ENCODE measurements around the gene PLAC1. TPM values are rescaled to one million over a fixed set of nuclear protein-coding genes. Genes with fewer than 3 reads are reported as not detected.

Gene PLAC1
- total RNA-seq, 1 experiment from 2014 or later, result not detected

GRCh38 chrX:134688031-134688823, 30.0 kb upstream of the PLAC1 start:
- ChIA-PET CTCF (interaction anchor here (0.5 to 1.4 kb wide), 2 partner anchors 17 to 76 kb away, joined by 3 read pairs; no protein-coding TSS in a partner anchor), POLR2A (no interaction called here)
- DNase-seq (ENCODE audit: low spot score) (no peak), ATAC-seq (no peak)
- Mint-ChIP-seq H3K27ac (no peak overlapping the region), H3K4me3 (no peak overlapping the region), H3K36me3 (no peaks in the 10 kb centered on the region), H3K9me3 (no peaks in the 10 kb centered on the region), H3K4me1 (peaks cover 19% of the 10 kb centered on the region), H3K27me3 (ENCODE audit: low read depth) (no peaks in the 10 kb centered on the region)
- TF ChIP-seq HMGXB4 (CRISPR knock-in tag; IDR thresholded peaks at IDR 0.05) (no peak), E2F5 (CRISPR knock-in tag; IDR thresholded peaks at IDR 0.05) (no peak), SP1 (CRISPR knock-in tag; conservative IDR thresholded peaks at IDR 0.05) (no peak), AFF4 (CRISPR knock-in tag; IDR thresholded peaks at IDR 0.05; ENCODE audit: borderline replicate concordance) (no peak), EMX1 (CRISPR knock-in tag; IDR thresholded peaks at IDR 0.05) (no peak)

GRCh38 chrX:134685668-134686067, 27.4 kb upstream of the PLAC1 start:
- CTCF ChIA-PET, result interaction anchor here (0.6 kb wide), 1 partner anchor 75 kb away, joined by 5 read pairs; no protein-coding TSS in a partner anchor

More at GRCh38 chrX:134685668-134686067, 27.4 kb upstream of the PLAC1 start:
- no peak for TF ChIP-seq HMGA2 (CRISPR knock-in tag; IDR thresholded peaks at IDR 0.05)
- no peak for TF ChIP-seq ESRRA (CRISPR knock-in tag; IDR thresholded peaks at IDR 0.05; ENCODE audit: borderline replicate concordance)
- no peak for TF ChIP-seq NR3C1 (CRISPR knock-in tag; conservative IDR thresholded peaks at IDR 0.05; ENCODE audit: low read depth)
- TF ChIP-seq GTF2I (CRISPR knock-in tag; conservative IDR thresholded peaks at IDR 0.05), result no peak
- no peak for TF ChIP-seq ZNF671 (CRISPR knock-in tag; IDR thresholded peaks at IDR 0.05)
- no peak for TF ChIP-seq ATF1 (CRISPR knock-in tag; IDR thresholded peaks at IDR 0.05)
- TF ChIP-seq E2F1 (CRISPR knock-in tag; IDR thresholded peaks at IDR 0.05), result no peak
- TF ChIP-seq ZNF232 (CRISPR knock-in tag; IDR thresholded peaks at IDR 0.05), result no peak
- no peak for TF ChIP-seq ZNF532 (CRISPR knock-in tag; IDR thresholded peaks at IDR 0.05; ENCODE audit: borderline replicate concordance)
- no peak for TF ChIP-seq RORB (CRISPR knock-in tag; IDR thresholded peaks at IDR 0.05)
- no peak for TF ChIP-seq KAT7 (CRISPR knock-in tag; IDR thresholded peaks at IDR 0.05; ENCODE audit: borderline replicate concordance)
- TF ChIP-seq JAZF1 (CRISPR knock-in tag; IDR thresholded peaks at IDR 0.05), result no peak
- no peak for TF ChIP-seq CREB1 (CRISPR knock-in tag; IDR thresholded peaks at IDR 0.05)
- no peak for TF ChIP-seq GRHL2 (CRISPR knock-in tag; IDR thresholded peaks at IDR 0.05; ENCODE audit: insufficient replicate concordance, severe bottlenecking)
- no peak for TF ChIP-seq ZNF281 (CRISPR knock-in tag; IDR thresholded peaks at IDR 0.05)
- H3K4me1 Mint-ChIP-seq, result peaks cover 9% of the 10 kb centered on the region
- no peak overlapping the region for H3K27ac Mint-ChIP-seq
- ATAC-seq (no peak), DNase-seq (ENCODE audit: low spot score) (no peak)
- POLR2A ChIA-PET, result no interaction called here
- no peaks in the 10 kb centered on the region for H3K27me3 Mint-ChIP-seq (ENCODE audit: low read depth)
- H3K4me3 Mint-ChIP-seq, result no peak overlapping the region
- H3K9me3 Mint-ChIP-seq, result no peaks in the 10 kb centered on the region
- H3K36me3 Mint-ChIP-seq, result no peaks in the 10 kb centered on the region

All from WTC11 (cell line).